Glutamatergic neuron (in vitro differentiated cells): ENCODE results near the gene GALNT12. TPM values are rescaled to one million over a fixed set of nuclear protein-coding genes. Genes with fewer than 3 reads are reported as not detected.

ENCODE experiments used
- DNase-seq: peaks from one replicate; pipeline ENCODE4 v3.0.0; 2022
- H3K27ac Mint-ChIP-seq: one replicate; pipeline ENCODE4 v1.8.0; 2020; ENCODE audit warnings: mild to moderate bottlenecking, mixed read lengths, inconsistent platforms; ENCODE audit not compliant: unreplicated experiment
- H3K27me3 Mint-ChIP-seq: one replicate; pipeline ENCODE4 v1.8.0; 2020; ENCODE audit warnings: mild to moderate bottlenecking, moderate library complexity, mixed read lengths, inconsistent platforms; ENCODE audit not compliant: unreplicated experiment
- H3K36me3 Mint-ChIP-seq: one replicate; pipeline ENCODE4 v1.8.0; 2020; ENCODE audit warnings: mild to moderate bottlenecking, mixed read lengths, inconsistent platforms; ENCODE audit not compliant: unreplicated experiment
- H3K4me1 Mint-ChIP-seq: one replicate; pipeline ENCODE4 v1.8.0; 2020; ENCODE audit warnings: mild to moderate bottlenecking, low read depth, mixed read lengths, inconsistent platforms; ENCODE audit not compliant: unreplicated experiment
- H3K4me3 Mint-ChIP-seq: one replicate; pipeline ENCODE4 v1.8.0; 2020; ENCODE audit warnings: mild to moderate bottlenecking, mixed read lengths, inconsistent platforms; ENCODE audit not compliant: unreplicated experiment
- H3K9me3 Mint-ChIP-seq: one replicate; pipeline ENCODE4 v1.8.0; 2020; ENCODE audit warnings: mild to moderate bottlenecking, moderate library complexity, mixed read lengths, inconsistent platforms; ENCODE audit not compliant: unreplicated experiment
- CTCF ChIP-seq: fragments of 200-600 bp; sonication (generic); IDR thresholded peaks from one replicate; pipeline ENCODE4 v1.5.0; 2021; ENCODE audit not compliant: partially characterized antibody, unreplicated experiment
- total RNA-seq: library from RNA; stranded (reverse); fragmentation: NEBNext Ultra II Directional; extraction: Animal tissue kit (Norgen Biotek cat#: 25700); gene quantifications from one replicate; pipeline ENCODE4 v1.2.1, GENCODE V29; 2021; ENCODE audit not compliant: unreplicated experiment

GALNT12 gene
- total RNA-seq, 1 donor from 2014 or later: 2.7 TPM

- Mint-ChIP-seq H3K4me1 (peaks cover 7% of the 10 kb centered on the region), H3K27me3 (no peaks in the 10 kb centered on the region), H3K36me3 (no peaks in the 10 kb centered on the region), H3K27ac (no peak overlapping the region), H3K9me3 (peaks cover 2% of the 10 kb centered on the region), H3K4me3 (no peak overlapping the region)
- no peak for TF ChIP-seq CTCF
- DNase-seq: no peak
Observed at GRCh38 chr9:98892288-98892687, 84.8 kb downstream of the GALNT12 start.

DNA sequence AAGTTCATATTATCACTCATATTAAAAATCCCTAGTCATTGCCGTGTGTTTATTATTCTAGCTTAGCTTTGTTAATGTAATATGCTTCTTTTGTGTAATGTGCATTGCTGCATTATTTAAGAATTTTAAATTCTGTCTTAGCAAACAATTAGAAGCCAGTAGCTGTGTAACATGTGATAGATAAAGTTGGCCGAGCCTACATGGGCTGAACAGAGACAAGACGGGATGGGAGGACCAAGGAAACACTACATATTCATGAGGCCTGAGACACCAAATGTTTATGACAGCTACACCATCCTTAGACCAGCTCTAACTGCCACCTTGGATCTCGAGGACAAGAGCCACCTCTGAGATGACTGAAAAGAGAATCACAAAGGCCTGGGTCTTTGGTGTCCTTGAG, 85.2 kb downstream of the GALNT12 start:
- no peaks in the 10 kb centered on the region for H3K36me3 Mint-ChIP-seq
- H3K9me3 Mint-ChIP-seq: peaks cover 2% of the 10 kb centered on the region
- no peaks in the 10 kb centered on the region for H3K27me3 Mint-ChIP-seq
- no peak for TF ChIP-seq CTCF
- peaks cover 7% of the 10 kb centered on the region for H3K4me1 Mint-ChIP-seq
- no peak overlapping the region for H3K4me3 Mint-ChIP-seq
- no peak for DNase-seq
- no peak overlapping the region for H3K27ac Mint-ChIP-seq

DNA sequence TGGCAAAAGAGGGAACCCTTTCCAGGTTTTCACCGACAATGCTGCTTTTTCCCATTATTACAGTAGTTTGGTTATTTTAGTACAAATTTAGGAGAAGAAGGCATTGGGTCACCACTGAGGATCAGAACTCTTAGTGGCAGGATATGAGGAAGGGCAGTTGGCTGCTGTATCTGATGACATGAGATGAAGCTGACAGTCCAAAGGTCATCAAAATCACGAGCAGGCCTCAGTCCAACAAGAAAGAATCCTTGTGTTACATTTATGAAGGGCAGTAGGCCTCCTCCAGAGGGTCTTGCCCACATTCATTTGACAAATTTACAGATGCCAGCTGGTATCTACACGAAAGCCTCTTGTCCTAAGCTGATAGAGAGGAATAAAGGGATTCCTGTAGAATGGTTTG, 86.7 kb downstream of the GALNT12 start:
- DNase-seq: no peak
- peaks cover 2% of the 10 kb centered on the region for H3K9me3 Mint-ChIP-seq
- no peak for TF ChIP-seq CTCF
- H3K36me3 Mint-ChIP-seq: no peaks in the 10 kb centered on the region
- H3K4me1 Mint-ChIP-seq: peaks cover 5% of the 10 kb centered on the region
- no peaks in the 10 kb centered on the region for H3K27me3 Mint-ChIP-seq
- H3K27ac Mint-ChIP-seq: no peak overlapping the region
- no peak overlapping the region for H3K4me3 Mint-ChIP-seq

DNA sequence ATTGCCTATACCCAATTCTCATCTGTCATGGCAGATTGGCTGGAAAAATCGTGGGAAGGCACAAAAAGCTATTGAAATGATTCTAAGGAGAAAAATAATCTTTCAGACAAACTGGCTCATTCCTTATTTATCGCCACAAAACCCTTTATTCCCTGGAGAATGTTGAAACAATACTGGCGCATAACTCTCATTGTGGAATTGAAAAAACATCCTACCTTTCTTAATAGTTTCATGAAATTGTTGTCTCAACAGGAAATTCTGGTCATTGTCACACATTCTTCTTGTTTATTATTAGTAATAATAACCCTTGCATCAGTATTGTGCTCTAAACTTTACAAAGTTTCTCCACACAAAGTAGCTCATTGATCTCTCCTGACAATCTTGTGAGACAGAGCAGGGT, 87.3 kb downstream of the GALNT12 start:
- no peaks in the 10 kb centered on the region for H3K36me3 Mint-ChIP-seq
- DNase-seq: no peak
- TF ChIP-seq CTCF: no peak

GRCh38 chr9:98896632-98897031, 89.2 kb downstream of the GALNT12 start:
- H3K9me3 Mint-ChIP-seq: peaks cover 2% of the 10 kb centered on the region
- H3K4me1 Mint-ChIP-seq: peaks cover 5% of the 10 kb centered on the region
- no peak for DNase-seq
- no peaks in the 10 kb centered on the region for H3K36me3 Mint-ChIP-seq
- TF ChIP-seq CTCF: no peak
- no peaks in the 10 kb centered on the region for H3K27me3 Mint-ChIP-seq
- H3K27ac Mint-ChIP-seq: no peak overlapping the region
- no peak overlapping the region for H3K4me3 Mint-ChIP-seq

More for the DNA sequence above, 87.3 kb downstream of the GALNT12 start:
- no peaks in the 10 kb centered on the region for H3K27me3 Mint-ChIP-seq
- no peak overlapping the region for H3K27ac Mint-ChIP-seq
- no peak overlapping the region for H3K4me3 Mint-ChIP-seq
- H3K9me3 Mint-ChIP-seq: peaks cover 2% of the 10 kb centered on the region
- H3K4me1 Mint-ChIP-seq: peaks cover 5% of the 10 kb centered on the region
